ENCODE measurements around the gene LAMC2.

- TF ChIP-seq EZH2phosphoT487 (IDR thresholded peaks at IDR 0.05; ENCODE audit: low read length) (no peak), CTCF (IDR thresholded peaks at IDR 0.05; ENCODE audit: low read length) (no peak)
Measured at GRCh38 chr1:183236158-183236725, 50.2 kb downstream of the LAMC2 start.

Measured in MM.1S (cell line).